ENCODE measurements around the gene NAV2. TPM values are rescaled to one million over a fixed set of nuclear protein-coding genes. Genes with fewer than 3 reads are reported as not detected.
"Not testable (repeated sequence)": the region's sequence is repeated elsewhere in the genome, so short reads cannot be mapped to it uniquely, and the experiment has no call there.

Gene NAV2
- total and polyA plus RNA-seq, 3 donors from 2014 or later: 3.4 to 6.0 (median 3.9) TPM

DNA sequence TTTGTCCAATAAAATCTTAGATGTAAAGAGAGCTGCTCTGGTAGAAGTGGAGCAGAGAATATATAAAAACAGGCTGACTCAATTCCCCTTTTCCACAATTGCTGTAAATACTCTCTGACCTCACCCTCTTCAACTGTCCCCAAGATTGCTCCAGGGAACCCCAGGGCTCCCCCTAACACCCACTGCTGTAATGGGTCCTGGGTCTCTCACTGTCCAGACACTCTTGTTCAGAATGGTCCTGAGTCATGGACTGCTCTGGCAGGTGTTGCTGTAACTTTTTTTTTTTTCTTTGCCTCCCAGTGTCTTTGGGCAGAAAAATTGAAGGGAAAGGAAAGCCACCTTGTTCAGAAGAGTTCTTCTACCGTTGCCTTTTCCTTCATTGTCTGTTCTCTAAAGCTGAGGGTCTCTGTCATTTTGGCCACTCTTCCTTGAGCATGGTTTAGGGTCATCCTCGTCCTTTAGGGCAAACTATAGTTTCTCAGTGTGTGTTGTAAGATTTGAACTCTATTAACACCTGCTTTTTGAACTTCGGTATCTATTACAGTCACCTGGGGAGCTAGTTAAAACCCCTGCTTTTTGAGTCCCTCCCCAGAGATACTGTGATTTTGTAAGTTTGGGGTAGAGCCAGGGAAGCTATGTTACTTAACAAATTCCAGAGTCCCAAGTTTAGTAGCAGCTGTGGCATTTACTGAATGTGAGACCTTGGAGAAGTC lies 209.5 kb downstream of the NAV2 start:
- DNase-seq: no peak

DNA sequence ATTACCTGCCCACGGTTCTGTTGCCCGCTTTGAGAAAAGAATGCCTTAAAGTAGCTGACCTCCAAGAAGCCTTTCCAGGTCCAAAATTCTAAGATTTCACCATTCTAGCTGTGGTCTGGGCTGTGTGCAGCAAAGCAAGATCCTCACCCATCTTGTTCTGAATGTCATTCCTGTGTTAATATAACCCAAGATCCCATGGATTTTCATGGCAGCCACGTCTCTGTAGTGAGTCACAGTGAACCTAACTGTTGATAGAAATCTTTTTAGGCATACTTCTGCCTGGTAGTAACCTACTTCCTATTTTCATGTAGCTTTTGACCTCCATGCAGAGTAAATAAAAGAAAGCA lies 210.0 kb downstream of the NAV2 start:
- no peak for TF ChIP-seq POLR2A (IDR thresholded peaks at IDR 0.05)
- no peak for DNase-seq
- Histone ChIP-seq H3K4me3 (no peak overlapping the region), H3K27me3 (no peaks in the 10 kb centered on the region), H3K27ac (no peak overlapping the region), H3K4me1 (no peaks in the 10 kb centered on the region), H3K9me3 (no peaks in the 10 kb centered on the region), H3K36me3 (ENCODE audit: low read depth, missing control alignments) (no peaks in the 10 kb centered on the region)
- WGBS, 2 donors: 90 to 97% methylated on average over 3 of the region's 3 CpGs
- intact Hi-C loops (cut with DNase I; ENCODE audit: low total_unique reads): no loop called here

More for the DNA sequence above, 209.5 kb downstream of the NAV2 start:
- no peaks in the 10 kb centered on the region for H3K36me3 ChIP-seq (ENCODE audit: low read depth, missing control alignments)
- intact Hi-C loops (cut with DNase I; ENCODE audit: low total_unique reads): no loop called here
- no peak overlapping the region for H3K27ac ChIP-seq
- TF ChIP-seq, protein P1, sequence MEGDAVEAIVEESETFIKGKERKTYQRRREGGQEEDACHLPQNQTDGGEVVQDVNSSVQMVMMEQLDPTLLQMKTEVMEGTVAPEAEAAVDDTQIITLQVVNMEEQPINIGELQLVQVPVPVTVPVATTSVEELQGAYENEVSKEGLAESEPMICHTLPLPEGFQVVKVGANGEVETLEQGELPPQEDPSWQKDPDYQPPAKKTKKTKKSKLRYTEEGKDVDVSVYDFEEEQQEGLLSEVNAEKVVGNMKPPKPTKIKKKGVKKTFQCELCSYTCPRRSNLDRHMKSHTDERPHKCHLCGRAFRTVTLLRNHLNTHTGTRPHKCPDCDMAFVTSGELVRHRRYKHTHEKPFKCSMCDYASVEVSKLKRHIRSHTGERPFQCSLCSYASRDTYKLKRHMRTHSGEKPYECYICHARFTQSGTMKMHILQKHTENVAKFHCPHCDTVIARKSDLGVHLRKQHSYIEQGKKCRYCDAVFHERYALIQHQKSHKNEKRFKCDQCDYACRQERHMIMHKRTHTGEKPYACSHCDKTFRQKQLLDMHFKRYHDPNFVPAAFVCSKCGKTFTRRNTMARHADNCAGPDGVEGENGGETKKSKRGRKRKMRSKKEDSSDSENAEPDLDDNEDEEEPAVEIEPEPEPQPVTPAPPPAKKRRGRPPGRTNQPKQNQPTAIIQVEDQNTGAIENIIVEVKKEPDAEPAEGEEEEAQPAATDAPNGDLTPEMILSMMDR (IDR thresholded peaks at IDR 0.05): no peak
- TF ChIP-seq POLR2A (IDR thresholded peaks at IDR 0.05): no peak
- 85 to 97% methylated on average over 3 of the region's 3 CpGs for WGBS, 2 donors
- H3K27me3 ChIP-seq: no peaks in the 10 kb centered on the region
- no peaks in the 10 kb centered on the region for H3K9me3 ChIP-seq
- H3K4me3 ChIP-seq: no peak overlapping the region
- no peaks in the 10 kb centered on the region for H3K4me1 ChIP-seq

DNA sequence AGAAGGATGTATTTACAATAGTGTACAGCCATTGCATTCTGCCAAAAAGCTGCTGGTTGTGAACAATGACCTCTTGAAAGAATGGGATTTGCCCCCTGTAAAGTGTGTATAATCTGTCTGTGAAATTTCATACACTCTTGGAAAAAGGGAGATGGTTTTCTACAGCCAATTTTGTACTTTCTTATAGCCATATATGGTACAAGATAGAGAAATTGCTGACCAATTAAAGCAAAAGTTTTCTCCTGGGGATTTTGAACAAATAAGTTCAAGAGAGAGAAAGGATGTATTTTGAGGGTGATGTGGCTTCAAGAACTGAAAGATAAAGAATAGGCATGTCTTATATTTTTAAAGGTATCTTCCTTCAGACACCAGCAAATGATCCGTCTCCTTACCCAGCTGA lies 211.0 kb downstream of the NAV2 start:
- H3K4me1 ChIP-seq: no peaks in the 10 kb centered on the region
- no peak for DNase-seq
- no peak for TF ChIP-seq POLR2A (IDR thresholded peaks at IDR 0.05)
- TF ChIP-seq, protein P1 (IDR thresholded peaks at IDR 0.05): no peak
- H3K4me3 ChIP-seq: no peak overlapping the region
- WGBS, 2 donors: 91% methylated on average over 1 of the region's 1 CpG
- H3K9me3 ChIP-seq: no peaks in the 10 kb centered on the region
- no peak overlapping the region for H3K27ac ChIP-seq
- intact Hi-C loops (cut with DNase I; ENCODE audit: low total_unique reads): no loop called here
- no peaks in the 10 kb centered on the region for H3K27me3 ChIP-seq
- no peaks in the 10 kb centered on the region for H3K36me3 ChIP-seq (ENCODE audit: low read depth, missing control alignments)

DNA sequence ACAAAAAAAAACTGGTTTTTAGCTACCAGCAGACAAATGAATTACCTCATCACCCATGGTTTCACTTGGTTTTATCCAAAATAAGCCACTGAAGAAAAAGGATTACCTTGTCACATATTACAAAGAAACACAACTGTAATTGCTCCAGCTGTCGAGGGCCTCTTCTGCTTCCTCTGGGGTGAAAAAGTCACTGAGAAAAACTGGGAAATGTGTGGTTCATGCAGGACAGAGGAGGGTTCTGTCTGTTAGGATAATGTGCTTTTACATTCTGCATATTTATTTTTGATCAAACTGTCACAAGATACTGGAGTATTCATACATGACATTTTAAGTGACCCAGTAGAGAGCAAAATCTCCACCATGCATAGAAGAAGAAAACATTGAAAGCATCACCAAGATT lies 211.7 kb downstream of the NAV2 start:
- no peaks in the 10 kb centered on the region for H3K4me1 ChIP-seq
- TF ChIP-seq POLR2A (IDR thresholded peaks at IDR 0.05): no peak
- TF ChIP-seq, protein P1 (IDR thresholded peaks at IDR 0.05): no peak

DNA sequence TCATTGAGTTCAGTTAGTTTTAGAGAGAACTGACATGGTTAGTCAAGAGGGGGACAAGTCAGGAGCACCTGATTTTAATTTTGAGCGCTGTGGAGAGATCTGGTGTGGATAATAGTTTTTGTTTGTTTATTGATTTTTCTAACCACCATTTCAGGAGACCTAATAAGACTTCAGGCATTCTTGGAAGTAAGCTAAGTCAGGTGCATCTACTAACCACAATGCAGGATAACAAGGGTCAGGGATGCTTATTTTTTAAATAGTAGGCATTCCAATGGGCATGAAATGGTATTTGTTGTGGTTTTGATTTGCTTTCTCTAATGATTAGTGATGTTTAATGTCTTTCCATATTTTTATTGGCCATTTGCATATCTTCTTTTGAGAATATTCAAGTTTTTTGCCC lies 212.1 kb downstream of the NAV2 start:
- no peaks in the 10 kb centered on the region for H3K36me3 ChIP-seq (ENCODE audit: low read depth, missing control alignments)
- intact Hi-C loops (cut with DNase I; ENCODE audit: low total_unique reads): no loop called here
- no peak for TF ChIP-seq POLR2A (IDR thresholded peaks at IDR 0.05)
- TF ChIP-seq, protein P1 (IDR thresholded peaks at IDR 0.05): no peak
- no peak overlapping the region for H3K27ac ChIP-seq
- H3K27me3 ChIP-seq: no peaks in the 10 kb centered on the region
- DNase-seq: no peak
- WGBS, 2 donors: 0% methylated on average over 1 of the region's 1 CpG
- no peaks in the 10 kb centered on the region for H3K9me3 ChIP-seq
- H3K4me3 ChIP-seq: no peak overlapping the region
- no peaks in the 10 kb centered on the region for H3K4me1 ChIP-seq

More for the DNA sequence above, 211.7 kb downstream of the NAV2 start:
- WGBS, 2 donors: 91 to 93% methylated on average over 1 of the region's 1 CpG
- Histone ChIP-seq H3K4me3 (no peak overlapping the region), H3K36me3 (ENCODE audit: low read depth, missing control alignments) (no peaks in the 10 kb centered on the region), H3K27ac (no peak overlapping the region), H3K9me3 (no peaks in the 10 kb centered on the region), H3K27me3 (no peaks in the 10 kb centered on the region)
- no peak for DNase-seq
- intact Hi-C loops (cut with DNase I; ENCODE audit: low total_unique reads): no loop called here

DNA sequence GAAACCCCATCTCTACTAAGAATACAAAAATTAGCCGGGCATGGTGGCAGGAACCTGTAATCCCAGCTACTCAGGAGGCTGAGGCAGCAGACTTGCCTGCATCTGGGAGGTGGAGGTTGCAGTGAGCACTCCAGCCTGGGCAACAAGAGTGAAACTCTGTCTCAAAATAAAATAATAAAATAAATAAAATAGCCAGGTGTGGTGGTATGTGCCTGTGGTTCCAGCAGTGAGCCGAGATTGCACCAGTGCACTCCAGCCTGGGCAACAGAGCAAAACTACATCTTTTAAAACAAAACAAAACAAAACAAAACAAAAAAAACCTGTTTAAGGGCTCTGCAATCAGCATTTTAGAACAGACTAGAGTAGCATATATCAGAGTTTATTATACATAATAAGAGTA lies 214.8 kb downstream of the NAV2 start:
- WGBS, 2 donors: 93 to 96% methylated on average over 2 of the region's 2 CpGs
- H3K36me3 ChIP-seq (ENCODE audit: low read depth, missing control alignments); H3K4me3 ChIP-seq; H3K27ac ChIP-seq; intact Hi-C loops (cut with DNase I; ENCODE audit: low total_unique reads); H3K9me3 ChIP-seq; H3K27me3 ChIP-seq; H3K4me1 ChIP-seq; DNase-seq: not testable (repeated sequence)

Measured in testis (tissue), 3 donors.